Stimulated activated CD8-positive, alpha-beta memory T cell treated with anti-CD3 and anti-CD28 coated beads, Interleukin-4, amount 100 ng/mL, for 48 hours (primary cell): Measurements from ENCODE around the gene FIGLA.
A peak's percentile ranks its signal among the peaks of the same experiment; 100 is the strongest.

Experiments used
- DNase-seq: peaks from one replicate; pipeline ENCODE4 v3.0.0-alpha.2; 2020

Gene FIGLA

GRCh38 chr2:70790136-70790828, at the start of gene FIGLA:
Gene FIGLA (minus strand): TSS chr2:70790643. CDS start chr2:70790638, 5 bp downstream.
- no peak for DNase-seq

GRCh38 chr2:70837980-70838925, 47.8 kb upstream of the FIGLA start:
- no peak for DNase-seq

- DNase-seq = no peak
These were observed 45.2 kb upstream of the FIGLA start, which contains the start of gene CD207 for GRCh38 chr2:70835643-70836042. Gene CD207 (minus strand): TSS chr2:70835816. CDS start chr2:70835776, 40 bp downstream.

- no peak for DNase-seq
These were observed 44.4 kb upstream of the FIGLA start for GRCh38 chr2:70834881-70835280.

GRCh38 chr2:70834106-70834505, 43.7 kb upstream of the FIGLA start:
- DNase-seq = no peak

GRCh38 chr2:70833246-70833645, 42.8 kb upstream of the FIGLA start:
- no peak for DNase-seq

- no peak for DNase-seq
These were observed 41.9 kb upstream of the FIGLA start for GRCh38 chr2:70832386-70832785.

- DNase-seq = no peak
These were observed 41.4 kb upstream of the FIGLA start for GRCh38 chr2:70831861-70832260.

GRCh38 chr2:70830366-70830765, 39.9 kb upstream of the FIGLA start:
- no peak for DNase-seq

GRCh38 chr2:70829916-70830315, 39.5 kb upstream of the FIGLA start:
- no peak for DNase-seq

- DNase-seq = no peak
These were observed 38.7 kb upstream of the FIGLA start for GRCh38 chr2:70828914-70829824.

- DNase-seq = no peak
These were observed 37.7 kb upstream of the FIGLA start for GRCh38 chr2:70828115-70828514.

GRCh38 chr2:70827388-70827787, 36.9 kb upstream of the FIGLA start:
- DNase-seq = no peak

- DNase-seq = no peak
These were observed 36.4 kb upstream of the FIGLA start for GRCh38 chr2:70826696-70827350.

- DNase-seq = no peak
These were observed 32.8 kb upstream of the FIGLA start for GRCh38 chr2:70823249-70823648.

GRCh38 chr2:70822843-70823242, 32.4 kb upstream of the FIGLA start:
- no peak for DNase-seq

GRCh38 chr2:70820499-70820898, 30.1 kb upstream of the FIGLA start, which contains the start of gene CLEC4F:
Gene CLEC4F (minus strand): TSS chr2:70820599. CDS start chr2:70820523, 76 bp downstream.
- peak; percentile 10 for DNase-seq

GRCh38 chr2:70817284-70817954, 27.0 kb upstream of the FIGLA start:
- no peak for DNase-seq

GRCh38 chr2:70816726-70817125, 26.3 kb upstream of the FIGLA start:
- no peak for DNase-seq

- no peak for DNase-seq
These were observed 18.8 kb upstream of the FIGLA start for GRCh38 chr2:70808983-70809958.

- no peak for DNase-seq
These were observed 17.3 kb upstream of the FIGLA start for GRCh38 chr2:70807828-70808118.
